ENCODE data around the gene TIFAB. TPM values are rescaled to one million over a fixed set of nuclear protein-coding genes. Genes with fewer than 3 reads are reported as not detected.
"Not testable (repeated sequence)": the region's sequence is repeated elsewhere in the genome, so short reads cannot be mapped to it uniquely, and the experiment has no call there.

Gene TIFAB
- total RNA-seq: not detected
- long read RNA-seq, donor 1: 0 reads
- long read RNA-seq, donor 2: 0 reads

GRCh38 chr5:135452321-135453030 lies at the start of gene TIFAB:
Gene TIFAB, minus strand, starts transcription at chr5:135452351. Its CDS starts 2,412 bp downstream, at chr5:135449939.
- intact Hi-C loops (cut with DNase I): no loop called here

GRCh38 chr5:135498637-135498995 lies 46.5 kb upstream of the TIFAB start:
- intact Hi-C loops (cut with DNase I): no loop called here
- no peak for DNase-seq (ENCODE audit: low spot score)

More at GRCh38 chr5:135452321-135453030, at the start of gene TIFAB:
- DNase-seq (ENCODE audit: low spot score): peak; percentile 58

- intact Hi-C loops (cut with DNase I): no loop called here
- DNase-seq (ENCODE audit: low spot score): no peak
Measured at GRCh38 chr5:135497971-135498636, 46.0 kb upstream of the TIFAB start.

GRCh38 chr5:135495531-135495930 lies 43.4 kb upstream of the TIFAB start:
- DNase-seq (ENCODE audit: low spot score); intact Hi-C loops (cut with DNase I): not testable (repeated sequence)

- intact Hi-C loops (cut with DNase I): no loop called here
- DNase-seq (ENCODE audit: low spot score): no peak
Measured at GRCh38 chr5:135494196-135494595, 42.0 kb upstream of the TIFAB start.

GRCh38 chr5:135493406-135494180 lies 41.4 kb upstream of the TIFAB start:
- intact Hi-C loops (cut with DNase I): no loop called here
- no peak for DNase-seq (ENCODE audit: low spot score)

GRCh38 chr5:135492319-135492626 lies 40.1 kb upstream of the TIFAB start:
- intact Hi-C loops (cut with DNase I): no loop called here
- DNase-seq (ENCODE audit: low spot score): no peak

GRCh38 chr5:135491552-135492318 lies 39.6 kb upstream of the TIFAB start:
- intact Hi-C loops (cut with DNase I): no loop called here
- DNase-seq (ENCODE audit: low spot score): no peak

- no peak for DNase-seq (ENCODE audit: low spot score)
- intact Hi-C loops (cut with DNase I): no loop called here
Measured at GRCh38 chr5:135491038-135491551, 38.9 kb upstream of the TIFAB start.

- DNase-seq (ENCODE audit: low spot score): no peak
- intact Hi-C loops (cut with DNase I): no loop called here
Measured at GRCh38 chr5:135490245-135491037, 38.3 kb upstream of the TIFAB start.

- DNase-seq (ENCODE audit: low spot score): no peak
- intact Hi-C loops (cut with DNase I): no loop called here
Measured at GRCh38 chr5:135489466-135490244, 37.5 kb upstream of the TIFAB start.

GRCh38 chr5:135488727-135489465 lies 36.7 kb upstream of the TIFAB start:
- intact Hi-C loops (cut with DNase I): no loop called here
- DNase-seq (ENCODE audit: low spot score): no peak

- intact Hi-C loops (cut with DNase I): no loop called here
- DNase-seq (ENCODE audit: low spot score): no peak
Measured at GRCh38 chr5:135487839-135488514, 35.8 kb upstream of the TIFAB start.

GRCh38 chr5:135487037-135487395 lies 34.9 kb upstream of the TIFAB start:
- no peak for DNase-seq (ENCODE audit: low spot score)
- intact Hi-C loops (cut with DNase I): no loop called here

GRCh38 chr5:135486131-135487036 lies 34.2 kb upstream of the TIFAB start:
- DNase-seq (ENCODE audit: low spot score): no peak
- intact Hi-C loops (cut with DNase I): no loop called here

- no peak for DNase-seq (ENCODE audit: low spot score)
- intact Hi-C loops (cut with DNase I): no loop called here
Measured at GRCh38 chr5:135484674-135485086, 32.5 kb upstream of the TIFAB start.

All from posterior vena cava (tissue), 2 donors.